ENCODE results near the gene GLI2. TPM values are rescaled to one million over a fixed set of nuclear protein-coding genes. Genes with fewer than 3 reads are reported as not detected.
A peak's percentile ranks its signal among the peaks of the same experiment; 100 is the strongest.

GLI2 gene
- total and polyA plus RNA-seq, 2 donors from 2014 or later, result 0.32 to 3.7 TPM

DNA sequence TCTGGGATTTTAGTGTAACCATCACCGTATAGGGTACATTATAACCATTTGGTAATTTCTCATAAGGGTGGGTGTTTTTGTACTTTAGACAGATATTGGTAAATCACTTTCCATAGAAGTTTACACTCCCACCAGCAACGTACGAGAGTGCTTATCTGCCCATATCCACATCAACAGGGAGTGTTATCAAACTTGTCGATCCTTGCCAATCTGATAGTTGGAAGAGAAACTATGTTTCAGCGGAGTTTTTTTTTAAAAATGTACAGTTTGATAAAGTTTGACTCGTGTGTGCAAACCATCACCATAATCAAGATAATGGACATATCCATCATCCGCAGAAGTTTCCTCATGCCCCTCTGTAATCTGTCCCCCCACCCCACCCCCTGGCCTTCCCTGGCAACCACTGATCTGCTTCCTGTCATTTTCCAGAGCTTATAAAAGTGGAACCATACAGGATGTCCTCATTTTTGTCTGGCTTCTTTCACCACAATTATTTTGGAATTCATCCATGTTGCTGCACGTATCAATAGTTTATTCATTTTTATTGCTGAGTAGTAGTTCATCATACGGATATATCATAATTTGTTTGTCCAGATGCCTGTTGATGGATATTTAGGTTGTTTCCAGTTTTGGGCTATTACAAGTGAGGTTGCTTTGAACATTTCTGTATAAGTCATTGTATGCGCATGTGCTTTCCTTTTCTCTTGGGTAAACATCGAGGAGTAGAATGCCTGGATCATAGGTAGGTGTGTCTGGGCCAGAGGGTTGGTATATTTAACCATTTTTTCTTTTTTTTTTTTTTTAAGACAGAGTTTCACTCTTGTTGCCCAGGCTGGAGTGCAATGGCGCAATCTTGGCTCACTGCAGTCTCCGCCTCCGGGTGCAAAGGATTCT is 18.6 kb downstream of the GLI2 start:
- no peaks in the 10 kb centered on the region for H3K9me3 ChIP-seq (ENCODE audit: control insufficient read depth in 2 of 3, insufficient read depth in 1 of 3, low read length in 3 of 3)
- no peak overlapping the region for H3K9ac ChIP-seq (ENCODE audit: low read length in 3 of 3)
- no peaks in the 10 kb centered on the region for H3K27me3 ChIP-seq (ENCODE audit: control insufficient read depth, insufficient read depth, low read length)
- TF ChIP-seq CTCF (IDR thresholded peaks at IDR 0.05; ENCODE audit: borderline replicate concordance, extremely low read depth, insufficient read depth), result no peak
- intact Hi-C loops (cut with DNase I), result no loop called here
- FAIRE-seq, result no peak
- peaks cover 3 to 5% (median 5%) of the 10 kb centered on the region in 3 donors for H3K4me1 ChIP-seq (ENCODE audit: control insufficient read depth in 2 of 3, insufficient read depth in 2 of 3, low read depth in 1 of 3, low read length in 3 of 3)
- no peak overlapping the region for H3K27ac ChIP-seq (ENCODE audit: low read depth in 2 of 2, low read length in 2 of 2)
- no peak overlapping the region for H3K4me3 ChIP-seq (ENCODE audit: low read length in 3 of 3)
- H3K36me3 ChIP-seq (ENCODE audit: control insufficient read depth in 2 of 3, insufficient read depth in 3 of 3, low read length in 3 of 3), result no peaks in the 10 kb centered on the region
- DNase-seq, result no peak

- peaks cover 5 to 16% (median 15%) of the 10 kb centered on the region in 3 donors for H3K4me1 ChIP-seq (ENCODE audit: control insufficient read depth in 2 of 3, insufficient read depth in 2 of 3, low read depth in 1 of 3, low read length in 3 of 3)
- no peak overlapping the region for H3K4me3 ChIP-seq (ENCODE audit: low read length in 3 of 3)
- no peak for FAIRE-seq
- H3K27ac ChIP-seq (ENCODE audit: low read depth in 2 of 2, low read length in 2 of 2), result peak overlapping the region; percentile 13 to 51
- H3K36me3 ChIP-seq (ENCODE audit: control insufficient read depth in 2 of 3, insufficient read depth in 3 of 3, low read length in 3 of 3), result no peaks in the 10 kb centered on the region
- TF ChIP-seq CTCF (IDR thresholded peaks at IDR 0.05; ENCODE audit: borderline replicate concordance, extremely low read depth, insufficient read depth), result no peak
- no peak overlapping the region for H3K9ac ChIP-seq (ENCODE audit: low read length in 3 of 3)
- DNase-seq, result peak; percentile 84 to 97 (median 90)
- intact Hi-C loops (cut with DNase I), result no loop called here
- H3K27me3 ChIP-seq (ENCODE audit: control insufficient read depth, insufficient read depth, low read length), result no peaks in the 10 kb centered on the region
- no peaks in the 10 kb centered on the region for H3K9me3 ChIP-seq (ENCODE audit: control insufficient read depth in 2 of 3, insufficient read depth in 1 of 3, low read length in 3 of 3)
These were observed 22.8 kb downstream of the GLI2 start for GRCh38 chr2:120758181-120759144.

- Histone ChIP-seq H3K4me1 (ENCODE audit: control insufficient read depth in 2 of 3, insufficient read depth in 2 of 3, low read depth in 1 of 3, low read length in 3 of 3) (peaks cover 9 to 18% (median 15%) of the 10 kb centered on the region in 3 donors), H3K27me3 (ENCODE audit: control insufficient read depth, insufficient read depth, low read length) (no peaks in the 10 kb centered on the region), H3K4me3 (ENCODE audit: low read length in 3 of 3) (no peak overlapping the region), H3K9ac (ENCODE audit: low read length in 3 of 3) (no peak overlapping the region), H3K36me3 (ENCODE audit: control insufficient read depth in 2 of 3, insufficient read depth in 3 of 3, low read length in 3 of 3) (no peaks in the 10 kb centered on the region), H3K27ac (ENCODE audit: low read depth in 2 of 2, low read length in 2 of 2) (peak overlapping the region; percentile 13 to 15), H3K9me3 (ENCODE audit: control insufficient read depth in 2 of 3, insufficient read depth in 1 of 3, low read length in 3 of 3) (no peaks in the 10 kb centered on the region)
- peak in 3 of 5 donors; percentile 8 to 69 (median 41) for DNase-seq
- no peak for TF ChIP-seq CTCF (IDR thresholded peaks at IDR 0.05; ENCODE audit: borderline replicate concordance, extremely low read depth, insufficient read depth)
- intact Hi-C loops (cut with DNase I), result no loop called here
- no peak for FAIRE-seq
These were observed 24.1 kb downstream of the GLI2 start for GRCh38 chr2:120759543-120760331.

Data from kidney (tissue), 14 donors.